RWPE2 (cell line): Measurements from ENCODE around the gene FRK.
A peak's percentile ranks its signal among the peaks of the same experiment; 100 is the strongest.
"Not testable (repeated sequence)": the region's sequence is repeated elsewhere in the genome, so short reads cannot be mapped to it uniquely, and the experiment has no call there.

Experiments
- ATAC-seq: fragments of 200-7000 bp; cut with Tn5 transposase; 3 replicates; pipeline ENCODE4 v1.9.1; 2021; ENCODE audit warnings: low read depth
- DNase-seq: peaks from one replicate; pipeline ENCODE4 v3.0.0-alpha.2; 2020; ENCODE audit warnings: low spot score
- H3K27ac ChIP-seq: fragments of 450-650 bp; 2 replicates; pipeline ENCODE4 v1.5.1; 2017; ENCODE audit warnings: mild to moderate bottlenecking; ENCODE audit not compliant: poor library complexity, severe bottlenecking
- H3K27me3 ChIP-seq: fragments of 250-450 bp; sonication (Bioruptor Pico); 2 replicates; pipeline ENCODE4 v1.5.1; 2021; ENCODE audit warnings: mild to moderate bottlenecking, moderate library complexity; ENCODE audit not compliant: insufficient read depth, poor library complexity, severe bottlenecking
- H3K36me3 ChIP-seq: fragments of 250-450 bp; sonication (Bioruptor Pico); 2 replicates; pipeline ENCODE4 v1.5.1; 2020; ENCODE audit warnings: low read depth, mild to moderate bottlenecking, moderate library complexity
- H3K4me1 ChIP-seq: fragments of 250-450 bp; sonication (Bioruptor Pico); 2 replicates; pipeline ENCODE4 v1.5.1; 2021; ENCODE audit warnings: mild to moderate bottlenecking, moderate library complexity; ENCODE audit not compliant: insufficient read depth, poor library complexity, severe bottlenecking
- H3K4me3 ChIP-seq: fragments of 250-450 bp; sonication (Bioruptor Pico); 2 replicates; pipeline ENCODE4 v1.5.1; 2021; ENCODE audit warnings: mild to moderate bottlenecking, moderate library complexity; ENCODE audit not compliant: severe bottlenecking
- H3K9me3 ChIP-seq: fragments of 250-450 bp; sonication (Bioruptor Pico); 2 replicates; pipeline ENCODE4 v1.5.1; 2021; ENCODE audit warnings: mild to moderate bottlenecking, moderate library complexity; ENCODE audit not compliant: severe bottlenecking
- CTCF ChIP-seq: fragments of 450-650 bp; IDR thresholded peaks from one replicate; pipeline ENCODE4 v1.5.1; 2017; ENCODE audit warnings: mild to moderate bottlenecking, moderate library complexity; ENCODE audit not compliant: poor library complexity, severe bottlenecking

The FRK gene

DNA sequence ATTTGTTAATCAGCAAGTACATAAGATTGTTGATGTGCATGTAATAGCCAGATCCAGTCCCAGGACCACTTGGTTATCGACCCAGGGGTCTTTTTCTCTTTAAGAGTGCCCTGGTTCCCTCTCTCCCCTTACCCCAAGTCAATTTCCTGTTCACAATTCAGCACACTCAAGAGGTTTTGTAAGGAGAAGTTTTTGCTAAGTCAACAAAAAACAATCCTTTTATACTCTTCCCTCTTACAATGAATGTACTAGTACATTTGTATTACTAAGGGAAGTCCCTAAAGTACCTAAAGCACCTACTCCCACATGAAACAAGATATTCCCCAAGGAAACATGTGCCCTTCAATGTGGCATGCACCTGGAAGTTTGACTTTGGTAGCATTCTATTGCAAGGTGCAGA, 38.3 kb upstream of the FRK start:
- H3K4me3 ChIP-seq: no peak overlapping the region
- H3K9me3 ChIP-seq: no peaks in the 10 kb centered on the region
- H3K27me3 ChIP-seq: no peaks in the 10 kb centered on the region
- DNase-seq (no peak), ATAC-seq (no peak)
- no peaks in the 10 kb centered on the region for H3K36me3 ChIP-seq
- peaks cover 5% of the 10 kb centered on the region for H3K4me1 ChIP-seq
- no peak overlapping the region for H3K27ac ChIP-seq
- no peak for TF ChIP-seq CTCF

GRCh38 chr6:116096979-116097816, 36.5 kb upstream of the FRK start:
- Histone ChIP-seq H3K4me3 (no peak overlapping the region), H3K4me1 (peaks cover 5% of the 10 kb centered on the region), H3K27me3 (no peaks in the 10 kb centered on the region), H3K27ac (no peak overlapping the region), H3K9me3 (no peaks in the 10 kb centered on the region), H3K36me3 (no peaks in the 10 kb centered on the region)
- DNase-seq (no peak), ATAC-seq (no peak)
- TF ChIP-seq CTCF: peak; percentile 88

GRCh38 chr6:116096048-116096759, 35.5 kb upstream of the FRK start:
- not testable (repeated sequence) for DNase-seq, H3K4me3 ChIP-seq, H3K4me1 ChIP-seq, H3K36me3 ChIP-seq, H3K9me3 ChIP-seq, H3K27me3 ChIP-seq, H3K27ac ChIP-seq, ATAC-seq

DNA sequence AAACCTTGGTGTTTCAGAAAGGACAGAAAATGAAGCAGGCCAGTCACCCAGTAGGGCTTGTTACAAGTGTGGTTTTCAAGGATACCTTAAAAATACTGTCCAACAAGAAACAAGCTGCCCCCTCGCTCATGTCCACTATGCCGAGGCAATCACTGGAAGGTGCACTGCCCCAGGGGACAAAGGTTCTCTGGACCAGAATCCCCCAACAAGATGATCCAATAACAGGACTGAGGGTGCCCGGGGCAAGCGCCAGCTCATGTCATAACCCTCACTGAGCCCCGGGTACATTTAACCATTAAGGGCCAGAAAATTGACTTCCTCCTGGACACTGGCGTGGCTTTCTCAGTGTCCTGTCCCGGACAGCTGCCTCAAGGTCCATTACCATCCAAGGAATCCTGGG, 33.4 kb upstream of the FRK start:
- ATAC-seq (no peak), DNase-seq (no peak)
- Histone ChIP-seq H3K27ac (no peak overlapping the region), H3K9me3 (no peaks in the 10 kb centered on the region), H3K27me3 (no peaks in the 10 kb centered on the region), H3K4me1 (no peaks in the 10 kb centered on the region), H3K36me3 (no peaks in the 10 kb centered on the region), H3K4me3 (no peak overlapping the region)
- TF ChIP-seq CTCF: no peak

DNA sequence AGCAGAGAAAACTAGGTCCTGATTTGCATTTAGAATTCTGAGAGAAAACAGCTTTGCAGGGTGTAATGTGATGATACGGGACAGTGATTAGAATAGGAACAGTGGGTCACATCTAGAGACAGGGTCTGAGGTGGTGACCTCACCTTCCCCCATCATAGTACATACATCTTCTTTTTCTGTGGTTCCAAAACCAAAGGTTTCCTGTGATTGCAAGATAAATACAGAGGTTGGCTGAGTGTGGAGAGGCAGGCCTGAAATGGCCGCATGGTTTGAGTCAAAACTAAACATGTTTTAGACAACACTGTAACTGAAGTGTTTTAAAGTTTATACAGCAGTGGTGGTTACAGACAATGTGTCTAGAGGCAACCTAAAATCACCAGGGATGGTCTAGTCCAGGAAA, 29.6 kb upstream of the FRK start:
- Histone ChIP-seq H3K9me3 (no peaks in the 10 kb centered on the region), H3K4me1 (peaks cover 12% of the 10 kb centered on the region), H3K27ac (no peak overlapping the region), H3K27me3 (no peaks in the 10 kb centered on the region), H3K36me3 (no peaks in the 10 kb centered on the region), H3K4me3 (no peak overlapping the region)
- no peak for TF ChIP-seq CTCF
- no peak for ATAC-seq
- no peak for DNase-seq
